HEK293 (cell line): ENCODE measurements around the gene FEV.

Experiments
- CTCF ChIA-PET: fragments of 350-600 bp; formaldehyde crosslinking; extraction: SDS; loops from one replicate; lab custom pipeline; 2021; ENCODE audit warnings: antibody characterized with exemption; lab: Yijun Ruan, JAX
- POLR2A ChIA-PET: fragments of 300-600 bp; formaldehyde crosslinking; extraction: SDS; loops from one replicate; lab custom pipeline; 2020; ENCODE audit warnings: antibody characterized with exemption, inconsistent platforms; lab: Yijun Ruan, JAX
- H3K27ac ChIP-seq: fragments of 200-500 bp; sonication (Bioruptor generic); 2 replicates; pipeline ENCODE4 v1.5.1; 2014; ENCODE audit warnings: low read depth, low read length, control low read depth, inconsistent platforms; ENCODE audit errors: extremely low read depth
- H3K36me3 ChIP-seq, 2 experiments: fragments of 200-500 bp in 1 of 2; sonication (Bioruptor generic) in 1 of 2; 1 replicate in 1 of 2; 2 replicates in 1 of 2; pipeline ENCODE4 v1.5.1; 2014 to 2017; ENCODE audit warnings: inconsistent platforms in 2 of 2, low read length in 2 of 2; ENCODE audit not compliant: control insufficient read depth in 2 of 2, insufficient read depth in 1 of 2
- H3K4me1 ChIP-seq: fragments of 200-500 bp; sonication (Bioruptor generic); 2 replicates; pipeline ENCODE4 v1.5.1; 2014; ENCODE audit warnings: mild to moderate bottlenecking, low read length, inconsistent platforms; ENCODE audit not compliant: control insufficient read depth, insufficient read depth
- H3K4me3 ChIP-seq: 2 replicates; pipeline ENCODE4 v1.5.1; 2011; ENCODE audit warnings: low read depth, mild to moderate bottlenecking, control low read depth, low read length, moderate library complexity
- H3K9me3 ChIP-seq: fragments of 200-500 bp; sonication (Bioruptor generic); 2 replicates; pipeline ENCODE4 v1.5.1; 2014; ENCODE audit warnings: low read depth, low read length, inconsistent platforms; ENCODE audit not compliant: control insufficient read depth, insufficient read depth
- EGR2 ChIP-seq: fragments of 450-650 bp; formaldehyde crosslinking; IDR thresholded peaks from 2 replicates; pipeline ENCODE4 v1.5.1; 2016; ENCODE audit warnings: low read depth, missing biosample characterization, missing genetic modification characterization
- HOXA7 ChIP-seq: sonication (generic); formaldehyde crosslinking; IDR thresholded peaks from 2 replicates; pipeline ENCODE4 v1.8.1; 2022; ENCODE audit warnings: missing genetic modification reagents, borderline replicate concordance
- MYNN ChIP-seq: fragments of 450-650 bp; formaldehyde crosslinking; IDR thresholded peaks from 2 replicates; pipeline ENCODE4 v1.5.1; 2016; ENCODE audit warnings: missing biosample characterization, missing genetic modification characterization, borderline replicate concordance
- ZFHX2 ChIP-seq: fragments of 450-650 bp; formaldehyde crosslinking; conservative IDR thresholded peaks from 2 replicates; pipeline ENCODE4 v1.5.1; 2016; ENCODE audit warnings: missing biosample characterization, missing genetic modification characterization
- ZNF169 ChIP-seq: fragments of 450-650 bp; formaldehyde crosslinking; IDR thresholded peaks from 2 replicates; pipeline ENCODE4 v1.5.1; 2016; ENCODE audit warnings: missing biosample characterization, missing genetic modification characterization
- ZNF2 ChIP-seq: fragments of 450-650 bp; formaldehyde crosslinking; IDR thresholded peaks from 2 replicates; pipeline ENCODE4 v1.5.1; 2016; ENCODE audit warnings: missing biosample characterization, missing genetic modification characterization
- ZNF335 ChIP-seq: fragments of 450-650 bp; formaldehyde crosslinking; conservative IDR thresholded peaks from 2 replicates; pipeline ENCODE4 v1.5.1; 2016; ENCODE audit warnings: missing biosample characterization, missing genetic modification characterization
- ZNF555 ChIP-seq: fragments of 450-650 bp; formaldehyde crosslinking; conservative IDR thresholded peaks from 2 replicates; pipeline ENCODE4 v1.5.1; 2017; ENCODE audit warnings: missing biosample characterization, mild to moderate bottlenecking, missing genetic modification characterization, inconsistent platforms
- ZNF560 ChIP-seq: fragments of 450-650 bp; formaldehyde crosslinking; IDR thresholded peaks from 2 replicates; pipeline ENCODE4 v1.5.1; 2017; ENCODE audit warnings: missing biosample characterization, missing genetic modification characterization, borderline replicate concordance
- ZNF580 ChIP-seq: fragments of 450-650 bp; formaldehyde crosslinking; IDR thresholded peaks from 2 replicates; pipeline ENCODE4 v1.5.1; 2016; ENCODE audit warnings: missing biosample characterization, missing genetic modification characterization
- ZNF596 ChIP-seq: fragments of 450-650 bp; IDR thresholded peaks from 2 replicates; pipeline ENCODE4 v1.5.0; 2018; ENCODE audit warnings: missing biosample characterization, mild to moderate bottlenecking, missing genetic modification characterization, moderate library complexity
- ZNF837 ChIP-seq: fragments of 450-650 bp; formaldehyde crosslinking; IDR thresholded peaks from 2 replicates; pipeline ENCODE4 v1.5.1; 2016; ENCODE audit warnings: missing biosample characterization, missing genetic modification characterization
- TF ChIP-seq, protein P1 (sequence below): fragments of 450-650 bp; formaldehyde crosslinking; IDR thresholded peaks from 2 replicates; pipeline ENCODE4 v1.5.1; 2017; ENCODE audit warnings: missing biosample characterization, missing genetic modification characterization

The FEV gene

DNA sequence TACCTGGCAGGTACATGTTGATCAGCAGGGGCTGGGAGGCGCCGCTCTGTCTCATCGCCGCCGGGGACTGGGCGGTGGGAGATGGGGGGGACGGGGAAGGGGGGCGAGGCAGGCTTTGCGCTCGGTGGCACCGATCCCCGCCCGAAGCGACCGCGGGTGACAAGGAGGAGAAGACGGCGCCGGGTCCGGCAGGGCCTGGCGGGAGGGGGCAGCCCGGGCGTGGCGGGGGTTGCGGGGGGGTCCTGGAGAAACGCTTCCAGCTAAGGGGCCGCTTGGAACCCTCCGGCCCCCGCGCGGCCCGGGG, at the start of gene FEV:
Gene FEV, minus strand, starts transcription at position 164 of the 304 bp plus-strand sequence. Its CDS starts 109 bp downstream, at position 55.
- Histone ChIP-seq H3K36me3 (no peaks in the 10 kb centered on the region), H3K4me3 (no peak within 1 kb of the TSS), H3K27ac (no peak within 1 kb of the TSS), H3K9me3 (no peaks in the 10 kb centered on the region), H3K4me1 (no peaks in the 10 kb centered on the region; the same call in 1 of the 2 replicates)
- ChIA-PET POLR2A (no interaction called here), CTCF (interaction anchor here (0.6 kb wide), 1 partner anchor 19 kb away, joined by 3 read pairs; no protein-coding TSS in a partner anchor)
- TF ChIP-seq ZNF560 (tag by site-specific recombination) (no peak), ZNF335 (tag by site-specific recombination) (peak; percentile 41; the same call in 1 of the 2 replicates)

DNA sequence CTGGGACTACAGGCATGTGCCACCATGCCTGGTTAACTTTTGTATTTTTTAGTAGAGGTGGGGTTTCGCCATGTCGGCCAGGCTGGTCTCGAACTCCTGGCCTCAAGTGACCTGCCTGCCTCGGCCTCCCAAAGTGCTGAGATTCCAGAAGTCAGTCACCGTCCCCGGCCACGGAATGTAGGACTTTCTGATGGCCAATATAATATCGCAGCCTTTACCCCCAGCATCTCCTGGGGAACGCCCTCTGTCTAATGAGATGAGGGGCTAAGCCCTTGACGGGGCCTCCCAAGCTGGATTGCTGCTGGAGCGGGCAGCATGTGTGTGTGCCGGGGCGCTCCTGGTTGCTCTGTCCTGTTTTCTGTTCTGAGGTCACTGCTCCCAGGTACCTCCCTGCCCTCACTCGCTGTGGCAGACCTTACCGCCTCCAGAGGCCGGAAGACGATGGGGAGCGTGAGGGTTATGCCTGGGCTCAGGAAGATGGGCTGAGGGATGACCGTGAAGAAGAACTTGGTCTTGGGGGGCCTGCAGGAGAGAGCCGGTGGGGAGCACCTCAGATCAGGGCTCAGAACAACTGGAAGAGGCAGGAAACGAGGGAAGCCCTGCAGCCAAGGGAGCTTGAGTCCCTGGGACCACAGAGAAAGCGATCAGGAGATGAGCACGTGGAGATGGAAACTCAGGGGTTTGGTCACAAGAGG, 47.2 kb upstream of the FEV start:
- TF ChIP-seq HOXA7 (CRISPR knock-in tag), result no peak
- TF ChIP-seq ZNF555 (tag by site-specific recombination), result no peak
- TF ChIP-seq MYNN, result no peak
- TF ChIP-seq ZNF580 (tag by site-specific recombination), result no peak
- TF ChIP-seq ZNF169 (tag by site-specific recombination), result no peak
- TF ChIP-seq ZNF837 (tag by site-specific recombination), result no peak
- TF ChIP-seq, protein P1, sequence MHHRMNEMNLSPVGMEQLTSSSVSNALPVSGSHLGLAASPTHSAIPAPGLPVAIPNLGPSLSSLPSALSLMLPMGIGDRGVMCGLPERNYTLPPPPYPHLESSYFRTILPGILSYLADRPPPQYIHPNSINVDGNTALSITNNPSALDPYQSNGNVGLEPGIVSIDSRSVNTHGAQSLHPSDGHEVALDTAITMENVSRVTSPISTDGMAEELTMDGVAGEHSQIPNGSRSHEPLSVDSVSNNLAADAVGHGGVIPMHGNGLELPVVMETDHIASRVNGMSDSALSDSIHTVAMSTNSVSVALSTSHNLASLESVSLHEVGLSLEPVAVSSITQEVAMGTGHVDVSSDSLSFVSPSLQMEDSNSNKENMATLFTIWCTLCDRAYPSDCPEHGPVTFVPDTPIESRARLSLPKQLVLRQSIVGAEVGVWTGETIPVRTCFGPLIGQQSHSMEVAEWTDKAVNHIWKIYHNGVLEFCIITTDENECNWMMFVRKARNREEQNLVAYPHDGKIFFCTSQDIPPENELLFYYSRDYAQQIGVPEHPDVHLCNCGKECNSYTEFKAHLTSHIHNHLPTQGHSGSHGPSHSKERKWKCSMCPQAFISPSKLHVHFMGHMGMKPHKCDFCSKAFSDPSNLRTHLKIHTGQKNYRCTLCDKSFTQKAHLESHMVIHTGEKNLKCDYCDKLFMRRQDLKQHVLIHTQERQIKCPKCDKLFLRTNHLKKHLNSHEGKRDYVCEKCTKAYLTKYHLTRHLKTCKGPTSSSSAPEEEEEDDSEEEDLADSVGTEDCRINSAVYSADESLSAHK (tag by site-specific recombination), result no peak
- TF ChIP-seq, all 188 proteins: peak for 0
- POLR2A ChIA-PET, result no interaction called here

DNA sequence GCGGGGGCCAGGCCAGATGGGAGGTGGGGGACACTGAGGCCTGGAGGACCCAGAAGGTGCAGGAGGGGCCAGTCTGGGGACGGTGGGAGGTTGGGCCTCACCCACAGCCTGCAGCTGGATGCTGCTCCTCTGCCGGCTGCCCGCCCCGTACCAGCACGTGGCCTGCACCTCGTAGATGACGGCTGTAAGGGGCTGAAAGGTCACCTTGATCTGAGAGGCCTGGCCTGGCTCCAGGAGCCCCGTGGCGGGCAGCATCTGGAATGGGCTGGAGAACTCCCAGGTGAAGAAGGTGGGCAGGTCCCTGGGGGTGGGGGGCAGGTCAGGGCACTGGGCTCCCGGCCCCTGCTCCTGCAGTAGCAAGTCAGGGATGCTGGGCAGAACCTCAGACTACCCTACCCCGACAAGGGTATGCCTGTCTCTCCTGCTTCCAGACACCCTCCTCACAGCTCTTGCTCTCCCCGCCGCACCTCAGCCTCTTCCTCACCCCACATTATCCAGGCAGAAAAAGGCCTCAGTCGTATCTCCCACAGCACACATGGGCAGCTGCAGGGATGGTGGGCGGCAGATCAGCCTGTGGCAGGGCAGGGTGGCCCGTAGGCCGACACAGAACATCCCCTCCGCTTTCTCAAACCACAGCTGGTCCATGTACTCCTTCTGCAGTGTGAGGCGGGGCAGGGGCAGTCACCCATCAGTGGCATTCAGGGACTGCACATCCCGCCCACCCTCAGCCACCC, 46.2 kb upstream of the FEV start:
- H3K9me3 ChIP-seq, result no peaks in the 10 kb centered on the region
- POLR2A ChIA-PET, result no interaction called here
- no peaks in the 10 kb centered on the region for H3K36me3 ChIP-seq
- CTCF ChIA-PET, result interaction anchor here (0.6 to 4.6 kb wide), 11 partner anchors 11 to 181 kb away, joined by 3 to 119 read pairs (median 6); no protein-coding TSS in a partner anchor
- TF ChIP-seq ZNF2 (tag by site-specific recombination), result no peak
- TF ChIP-seq EGR2 (tag by site-specific recombination), result peak; percentile 42; the same call in 1 of the 2 replicates
- TF ChIP-seq ZFHX2 (tag by site-specific recombination), result peak; percentile 48
- no peak for TF ChIP-seq ZNF596 (tag by site-specific recombination)
- H3K4me1 ChIP-seq, result no peaks in the 10 kb centered on the region
- H3K27ac ChIP-seq, result no peak overlapping the region
- no peak overlapping the region for H3K4me3 ChIP-seq

More for the DNA sequence above, 47.2 kb upstream of the FEV start:
- Histone ChIP-seq H3K27ac (no peak overlapping the region), H3K4me3 (no peak overlapping the region), H3K36me3 (no peaks in the 10 kb centered on the region), H3K4me1 (no peaks in the 10 kb centered on the region), H3K9me3 (no peaks in the 10 kb centered on the region)
- CTCF ChIA-PET, result interaction anchor here (0.8 to 1.6 kb wide), 5 partner anchors 12 to 123 kb away, joined by 3 to 9 read pairs (median 3); no protein-coding TSS in a partner anchor
